GM18909 (cell line): ENCODE measurements around the gene DNAH8.

Source experiments
- ATAC-seq: cut with Tn5 transposase; IDR thresholded peaks from one replicate; pipeline ENCODE4 v1.9.1; 2021; ENCODE audit warnings: mild to moderate bottlenecking; ENCODE audit not compliant: unreplicated experiment, poor library complexity

The DNAH8 gene, protein sequence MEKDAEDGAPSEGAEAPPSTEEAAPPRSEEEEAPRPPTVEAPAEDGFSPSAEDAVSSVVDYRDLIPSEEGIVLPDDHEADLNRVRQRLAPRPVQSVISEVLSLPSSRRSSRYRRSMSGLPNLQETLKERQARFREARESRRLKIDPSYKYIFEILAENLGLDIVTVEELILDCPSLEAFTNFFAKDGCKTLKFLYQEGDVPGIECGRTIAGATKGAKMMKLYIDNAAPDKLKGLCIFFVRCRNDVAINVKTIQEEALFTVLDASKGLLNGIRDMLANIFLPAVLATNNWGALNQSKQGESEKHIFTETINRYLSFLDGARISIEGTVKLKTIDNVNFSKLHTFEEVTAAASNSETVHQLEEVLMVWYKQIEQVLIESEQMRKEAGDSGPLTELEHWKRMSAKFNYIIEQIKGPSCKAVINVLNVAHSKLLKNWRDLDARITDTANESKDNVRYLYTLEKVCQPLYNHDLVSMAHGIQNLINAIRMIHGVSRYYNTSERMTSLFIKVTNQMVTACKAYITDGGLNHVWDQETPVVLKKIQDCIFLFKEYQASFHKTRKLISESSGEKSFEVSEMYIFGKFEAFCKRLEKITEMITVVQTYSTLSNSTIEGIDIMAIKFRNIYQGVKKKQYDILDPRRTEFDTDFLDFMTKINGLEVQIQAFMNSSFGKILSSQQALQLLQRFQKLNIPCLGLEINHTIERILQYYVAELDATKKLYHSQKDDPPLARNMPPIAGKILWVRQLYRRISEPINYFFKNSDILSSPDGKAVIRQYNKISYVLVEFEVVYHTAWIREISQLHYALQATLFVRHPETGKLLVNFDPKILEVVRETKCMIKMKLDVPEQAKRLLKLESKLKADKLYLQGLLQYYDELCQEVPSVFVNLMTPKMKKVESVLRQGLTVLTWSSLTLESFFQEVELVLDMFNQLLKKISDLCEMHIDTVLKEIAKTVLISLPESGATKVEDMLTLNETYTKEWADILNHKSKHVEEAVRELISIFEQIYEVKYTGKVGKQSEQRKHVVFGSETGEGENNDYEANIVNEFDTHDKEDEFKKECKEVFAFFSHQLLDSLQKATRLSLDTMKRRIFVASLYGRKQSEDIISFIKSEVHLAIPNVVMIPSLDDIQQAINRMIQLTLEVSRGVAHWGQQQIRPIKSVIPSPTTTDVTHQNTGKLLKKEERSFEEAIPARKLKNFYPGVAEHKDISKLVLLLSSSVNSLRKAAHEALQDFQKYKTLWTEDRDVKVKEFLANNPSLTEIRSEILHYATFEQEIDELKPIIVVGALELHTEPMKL (N-terminal part only)

DNA sequence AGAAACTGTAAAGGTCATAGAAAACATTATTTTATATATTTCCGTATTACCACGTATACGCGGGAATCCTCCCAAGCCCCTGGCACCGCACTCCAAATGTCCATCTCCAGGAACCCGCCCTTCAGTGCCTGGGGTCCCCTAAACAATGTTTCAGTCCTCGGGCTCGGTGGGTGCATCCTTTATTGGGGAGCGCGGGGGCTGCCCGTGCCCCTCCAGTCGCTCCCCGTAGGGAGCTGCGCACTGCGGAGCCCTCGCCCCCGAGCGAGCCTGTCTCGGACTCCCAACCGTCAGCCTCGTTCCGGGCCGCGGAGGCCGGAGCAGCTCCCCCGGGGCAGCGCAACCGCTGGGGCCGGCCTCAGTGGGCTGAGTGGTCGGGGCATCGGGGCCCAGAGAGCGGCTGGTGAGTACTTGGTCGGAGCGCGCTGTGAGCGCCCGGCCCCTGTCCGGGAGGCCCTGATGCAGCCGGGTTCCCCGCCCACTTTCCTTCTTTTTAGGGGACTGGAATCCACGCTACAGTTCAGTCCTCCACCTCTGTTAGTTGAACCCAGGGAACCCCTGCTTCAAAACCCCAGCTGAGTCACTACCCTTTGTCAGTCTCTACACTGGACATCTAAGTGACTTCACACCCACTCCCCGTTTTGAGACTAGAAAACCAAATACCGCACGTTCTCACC lies at the start of gene DNAH8:
Gene DNAH8 (plus strand): TSS at position 296 of the 674 bp plus-strand sequence. CDS start 7,499 bp downstream, outside the sequence.
- ATAC-seq, result no peak

DNA sequence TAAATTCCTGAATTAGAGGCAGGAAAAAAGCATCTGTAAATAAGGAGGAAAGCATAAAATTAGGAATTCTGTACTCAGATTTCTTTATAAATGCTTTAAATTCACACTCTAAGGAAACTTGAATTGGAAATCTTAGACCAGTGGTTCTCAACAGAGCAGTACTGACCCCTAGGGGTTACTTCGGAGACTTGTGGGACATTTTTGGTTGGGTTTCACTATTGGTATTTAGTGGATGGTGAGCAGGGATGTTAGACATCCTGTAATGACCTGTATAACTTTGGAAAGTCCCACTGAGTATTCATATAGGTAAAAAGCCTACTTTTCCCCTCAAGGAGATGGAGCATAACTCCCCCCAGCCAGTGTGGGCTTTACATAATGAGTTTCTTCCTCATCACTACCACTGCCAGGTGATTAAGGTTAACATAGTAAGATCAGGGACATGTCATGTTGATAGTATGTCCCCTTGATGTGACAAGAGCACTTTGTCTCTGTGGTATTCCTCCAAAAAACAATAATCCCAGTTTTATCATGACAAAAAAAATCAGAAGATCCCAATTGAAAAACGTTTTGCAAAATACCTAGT lies 43.1 kb upstream of the DNAH8 start:
- peak; percentile 86 for ATAC-seq

GRCh38 chr6:38673397-38674165 lies 41.5 kb upstream of the DNAH8 start:
- no peak for ATAC-seq

- ATAC-seq, result no peak
These were observed 38.7 kb upstream of the DNAH8 start for GRCh38 chr6:38676236-38676973.

GRCh38 chr6:38676974-38677544 lies 38.1 kb upstream of the DNAH8 start:
- no peak for ATAC-seq

- ATAC-seq, result no peak
These were observed 36.8 kb upstream of the DNAH8 start for GRCh38 chr6:38678178-38678760.

DNA sequence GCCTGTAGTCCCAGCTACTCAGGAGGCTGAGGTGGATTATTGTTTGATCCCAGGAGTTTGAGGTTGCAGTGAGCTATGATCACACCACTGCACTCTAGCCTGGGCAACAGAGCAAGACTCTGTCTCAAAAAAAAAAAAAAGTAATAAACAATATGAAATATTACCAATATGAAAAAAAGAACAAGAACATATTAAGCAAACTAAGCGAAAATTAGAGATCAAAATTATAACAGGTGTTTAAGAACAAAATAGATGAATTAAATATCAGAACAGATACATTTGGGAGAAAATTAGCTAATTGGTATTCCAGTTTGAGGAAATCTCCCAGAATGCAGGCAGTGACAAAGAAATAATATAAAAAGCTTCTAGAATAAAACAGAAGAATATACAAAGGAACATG lies 35.4 kb upstream of the DNAH8 start:
- ATAC-seq, result no peak

GRCh38 chr6:38681850-38682249 lies 33.3 kb upstream of the DNAH8 start:
- ATAC-seq, result no peak

DNA sequence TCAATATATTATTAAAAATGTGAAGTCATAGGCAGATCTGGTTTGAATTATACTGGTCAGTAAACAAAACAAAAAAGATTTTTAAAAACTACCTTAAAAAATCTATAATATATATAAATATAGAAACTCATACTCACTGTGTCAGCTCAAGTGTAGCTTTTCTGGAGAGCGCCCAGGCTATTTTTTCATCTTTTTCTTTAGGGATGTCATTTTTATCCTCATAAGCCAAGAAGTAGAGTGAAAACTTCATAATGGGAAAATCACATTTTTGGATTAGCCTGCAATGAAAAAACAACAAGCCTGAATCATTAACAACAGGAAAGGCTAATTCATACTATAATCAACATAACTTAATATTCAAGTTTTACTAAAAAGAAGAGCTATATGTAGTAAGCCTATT lies 30.9 kb upstream of the DNAH8 start:
- ATAC-seq, result no peak

- no peak for ATAC-seq
These were observed 30.2 kb upstream of the DNAH8 start for GRCh38 chr6:38684904-38685303.

- ATAC-seq, result no peak
These were observed 28.7 kb upstream of the DNAH8 start for GRCh38 chr6:38686270-38687042.

- ATAC-seq, result no peak
These were observed 28.1 kb upstream of the DNAH8 start for GRCh38 chr6:38687043-38687353.

DNA sequence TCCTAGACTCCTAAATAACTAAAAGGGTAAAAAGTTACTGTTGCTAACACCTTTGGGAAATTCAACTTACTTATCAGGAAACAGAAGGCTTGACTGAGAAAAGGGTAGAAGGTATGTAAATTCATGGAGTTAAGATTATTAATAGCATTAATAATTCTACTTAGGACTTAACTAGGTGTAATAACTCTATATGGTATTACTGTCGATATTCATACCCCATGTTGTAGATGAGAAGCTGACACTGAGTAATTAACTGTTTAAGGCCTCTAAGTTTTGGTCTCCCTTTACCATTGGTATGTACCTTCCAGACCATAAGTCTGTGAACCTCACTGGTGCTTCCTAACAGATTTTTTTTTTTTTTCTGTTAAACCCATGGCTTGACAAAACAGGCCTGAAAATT lies 27.6 kb upstream of the DNAH8 start:
- no peak for ATAC-seq

DNA sequence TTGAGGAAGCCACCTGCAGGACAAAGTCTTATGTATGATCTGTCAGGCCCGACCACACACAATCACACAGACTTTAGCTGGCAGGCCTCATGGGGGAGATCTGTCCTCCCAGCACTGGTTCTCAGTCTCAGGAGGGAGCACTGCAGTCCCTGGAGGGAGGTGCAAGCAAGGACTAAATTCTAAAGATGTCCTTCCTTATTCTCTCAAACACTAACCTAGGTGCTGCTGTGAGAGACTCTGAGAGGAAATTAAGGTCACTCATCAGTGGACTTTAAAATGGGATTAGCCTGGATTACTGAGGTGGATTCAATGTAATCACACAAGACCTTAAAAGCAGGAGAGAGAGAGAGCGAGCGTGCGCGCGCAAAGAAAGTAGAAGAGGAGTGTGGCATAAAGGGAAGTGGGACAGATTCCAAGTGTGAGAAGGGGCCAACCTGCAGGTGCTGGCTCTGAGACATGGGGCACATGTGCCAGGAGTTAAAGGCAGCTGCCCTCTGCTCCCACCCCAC lies 26.5 kb upstream of the DNAH8 start:
- peak; percentile 80 for ATAC-seq

DNA sequence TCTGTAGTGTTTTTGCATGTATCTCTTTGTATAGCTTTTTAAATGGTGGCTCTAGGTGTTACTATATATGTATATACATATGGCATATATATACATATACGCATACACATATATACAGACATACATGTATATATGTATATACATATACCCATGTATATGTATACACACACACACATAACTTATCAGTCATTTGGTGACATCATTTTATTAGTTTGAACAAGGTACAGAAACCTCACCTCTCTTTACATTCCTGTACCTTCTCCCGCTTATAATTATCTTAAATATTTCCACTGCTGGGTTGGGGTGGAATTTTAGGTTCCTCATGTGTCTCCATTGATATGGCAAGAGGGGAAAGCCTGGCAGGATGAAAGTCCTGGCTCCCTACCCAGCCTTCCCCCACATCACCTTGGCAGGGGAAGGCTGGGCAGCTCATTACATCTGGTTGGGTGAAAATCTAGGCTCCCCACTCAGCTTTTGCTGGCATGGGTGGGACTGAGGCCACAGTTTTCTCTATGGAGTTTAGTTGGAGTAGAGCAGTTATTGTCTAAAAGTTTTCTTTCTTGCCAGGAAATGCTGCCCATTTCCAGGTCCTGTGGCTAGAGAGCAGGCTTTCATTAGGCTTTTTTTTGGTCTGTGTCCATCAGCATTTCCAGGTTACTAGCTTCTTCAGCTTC lies 19.7 kb upstream of the DNAH8 start:
- no peak for ATAC-seq

GRCh38 chr6:38695933-38696332 lies 19.2 kb upstream of the DNAH8 start:
- no peak for ATAC-seq
